Metanephros (tissue), 1 donor: ENCODE results near the gene RIPPLY2. TPM values are rescaled to one million over a fixed set of nuclear protein-coding genes. Genes with fewer than 3 reads are reported as not detected.

Experiments used
- total RNA-seq: library from RNA; depleted of rRNA; stranded (reverse); fragments of >200 nt; gene quantifications from one replicate; pipeline ENCODE4 v1.2.3, GENCODE V29; 2014

Gene RIPPLY2, protein sequence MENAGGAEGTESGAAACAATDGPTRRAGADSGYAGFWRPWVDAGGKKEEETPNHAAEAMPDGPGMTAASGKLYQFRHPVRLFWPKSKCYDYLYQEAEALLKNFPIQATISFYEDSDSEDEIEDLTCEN
- total RNA-seq, result not detected

DNA sequence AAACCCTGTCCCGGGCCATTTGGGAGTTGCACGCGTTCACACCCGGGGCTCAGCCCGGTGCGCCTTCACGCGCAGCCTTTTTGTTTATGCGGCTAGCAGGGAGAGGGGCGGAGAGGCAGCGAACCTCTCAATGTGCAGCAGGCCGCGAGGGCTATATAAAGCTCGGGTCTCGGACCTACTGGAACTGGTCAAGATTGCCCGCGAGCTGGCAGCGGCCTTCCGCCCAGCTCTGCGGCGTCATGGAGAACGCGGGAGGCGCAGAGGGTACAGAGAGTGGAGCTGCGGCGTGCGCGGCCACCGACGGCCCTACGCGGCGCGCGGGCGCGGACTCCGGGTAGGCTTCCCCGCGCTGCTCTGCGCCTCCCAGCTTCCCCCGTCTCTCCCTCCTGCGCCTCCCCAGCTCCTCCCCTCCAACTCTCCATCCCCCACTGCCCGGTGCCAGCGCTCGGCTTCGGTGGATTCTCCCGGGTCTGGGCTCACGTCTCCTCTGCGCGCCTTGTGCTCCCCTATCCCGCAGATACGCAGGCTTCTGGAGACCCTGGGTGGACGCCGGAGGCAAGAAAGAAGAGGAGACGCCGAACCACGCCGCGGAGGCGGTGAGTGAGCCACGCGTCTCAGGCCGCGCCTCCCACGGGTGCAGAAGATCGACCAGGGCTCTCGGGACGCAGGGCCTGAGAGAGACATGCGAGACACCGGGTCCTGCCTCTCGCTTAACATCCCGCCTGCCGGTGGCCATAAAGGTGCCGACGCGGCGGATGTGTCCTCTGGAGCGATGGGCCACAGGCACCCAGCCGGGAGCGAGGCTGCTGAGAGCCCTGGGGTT, at the start of gene RIPPLY2:
Gene RIPPLY2 (plus strand): TSS at position 183 of the 823 bp plus-strand sequence. CDS start 57 bp downstream, at position 240.

DNA sequence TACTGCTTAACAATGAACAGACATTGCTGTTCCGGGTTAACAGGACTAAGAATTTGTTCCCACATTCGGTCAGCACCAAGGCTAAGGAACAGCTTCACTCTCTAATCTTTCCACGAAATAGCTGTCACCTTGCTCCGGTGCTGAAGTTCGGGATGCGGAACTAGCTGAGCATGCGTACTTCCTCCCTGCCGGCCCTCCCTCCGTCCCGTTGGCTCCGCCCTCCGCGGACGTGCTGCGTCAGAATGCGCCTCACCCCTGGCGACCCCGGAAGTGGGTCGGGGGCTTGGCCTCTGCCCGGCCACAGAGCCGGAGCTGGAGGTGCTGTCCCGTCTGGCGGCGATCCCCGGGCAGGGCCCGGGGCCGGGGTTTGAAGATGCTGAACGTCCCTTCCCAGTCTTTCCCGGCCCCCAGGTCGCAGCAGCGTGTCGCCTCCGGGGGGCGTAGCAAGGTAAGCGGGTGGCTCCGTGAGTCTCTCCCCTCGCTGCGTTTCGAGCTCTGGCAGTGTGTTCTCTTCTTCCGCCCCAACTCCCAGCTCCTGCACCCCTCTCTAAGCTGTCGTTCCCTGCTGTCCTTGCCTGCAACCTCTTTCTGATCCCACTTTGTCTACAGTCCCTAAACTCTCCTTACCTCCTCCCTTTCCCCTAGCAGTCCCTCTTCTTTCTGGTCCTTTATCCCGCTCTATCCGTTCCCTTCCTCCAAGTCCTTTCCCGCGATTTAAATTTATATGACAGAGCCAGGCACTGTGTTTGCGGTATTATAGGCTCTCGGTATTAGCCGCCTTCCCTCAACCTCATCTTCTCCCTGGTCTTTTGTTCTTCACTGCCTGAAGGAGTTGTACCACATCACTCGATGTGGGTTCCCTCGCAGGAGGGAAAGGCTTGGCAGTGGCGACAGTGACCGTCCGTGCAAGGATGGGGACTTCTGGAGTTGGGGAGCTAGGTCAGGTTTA, 6.5 kb downstream of the RIPPLY2 start, which contains the start of gene CYB5R4:
Gene CYB5R4 (plus strand): TSS at position 280 of the 949 bp plus-strand sequence. CDS start 94 bp downstream, at position 374.

Other genes with a start within 250 kb of the RIPPLY2 start
- 2.3 TPM for gene SNAP91, start 144.3 kb upstream of the RIPPLY2 start, total RNA-seq
- 6.5 TPM for gene CYB5R4, start 6.3 kb downstream of the RIPPLY2 start, total RNA-seq
- gene MRAP2, start 180.4 kb downstream of the RIPPLY2 start, total RNA-seq, result 4.7 TPM